ENCODE results near the gene TIMM44. TPM values are rescaled to one million over a fixed set of nuclear protein-coding genes. Genes with fewer than 3 reads are reported as not detected.

Gene TIMM44
- total and polyA plus RNA-seq, 2 of the 8 experiments (the other 6 are each of a cell fraction or from before 2014, with no cell fraction given) = 131 to 150 TPM

DNA sequence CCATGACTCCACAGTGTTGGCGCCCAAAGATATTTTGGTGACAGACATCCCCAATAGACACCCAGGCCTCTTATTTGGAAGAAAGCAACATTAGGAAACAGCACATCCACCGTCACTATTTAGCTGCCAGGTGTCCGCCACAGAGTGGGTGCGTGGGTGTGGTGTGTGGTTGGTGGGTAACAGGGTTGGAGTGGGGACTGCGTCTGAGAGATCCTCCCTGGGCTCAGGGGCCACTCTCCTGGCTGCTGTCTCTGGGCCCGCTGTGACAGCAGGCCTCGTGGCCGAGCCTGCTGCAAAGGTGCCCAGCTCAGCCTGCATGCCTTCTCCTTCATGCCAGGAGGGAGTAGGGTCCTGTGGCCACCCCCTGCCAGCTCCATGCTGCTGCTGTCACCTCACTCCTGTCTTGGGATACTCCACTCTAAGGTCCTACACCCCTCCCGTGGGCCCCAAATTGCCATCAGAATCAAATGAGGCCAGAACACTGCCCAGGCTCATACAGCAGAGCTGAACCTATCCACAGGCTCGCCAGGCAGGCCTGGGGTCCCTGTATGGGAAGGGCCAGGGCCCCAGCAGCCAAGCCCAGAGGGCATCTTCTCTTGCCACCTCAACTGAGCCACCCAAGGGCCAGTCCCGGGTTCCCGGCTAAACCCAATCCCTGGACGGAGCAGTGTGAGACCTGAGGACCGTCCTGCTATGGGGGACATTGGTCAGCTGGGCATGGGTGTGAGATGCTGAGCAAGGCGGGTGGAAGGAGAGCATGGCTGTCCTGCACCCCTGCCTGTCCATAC is 24.7 kb upstream of the TIMM44 start (continued):
- TF ChIP-seq USF2 (IDR thresholded peaks at IDR 0.05; ENCODE audit: low read length) (no peak), MAFK (IDR thresholded peaks at IDR 0.05; ENCODE audit: low read depth, low read length) (no peak), RFX5 (IDR thresholded peaks at IDR 0.05; ENCODE audit: borderline replicate concordance, low read depth, low read length) (no peak), NANOG (IDR thresholded peaks at IDR 0.05; ENCODE audit: insufficient read depth, low read depth, low read length, poor library complexity, severe bottlenecking) (no peak), CTBP2 (IDR thresholded peaks at IDR 0.05; ENCODE audit: borderline replicate concordance, insufficient read depth, insufficient read length, low read length) (no peak)
- TF ChIP-seq, protein P1, sequence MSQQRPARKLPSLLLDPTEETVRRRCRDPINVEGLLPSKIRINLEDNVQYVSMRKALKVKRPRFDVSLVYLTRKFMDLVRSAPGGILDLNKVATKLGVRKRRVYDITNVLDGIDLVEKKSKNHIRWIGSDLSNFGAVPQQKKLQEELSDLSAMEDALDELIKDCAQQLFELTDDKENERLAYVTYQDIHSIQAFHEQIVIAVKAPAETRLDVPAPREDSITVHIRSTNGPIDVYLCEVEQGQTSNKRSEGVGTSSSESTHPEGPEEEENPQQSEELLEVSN (IDR thresholded peaks at IDR 0.05) = no peak
- TF ChIP-seq, protein P2, sequence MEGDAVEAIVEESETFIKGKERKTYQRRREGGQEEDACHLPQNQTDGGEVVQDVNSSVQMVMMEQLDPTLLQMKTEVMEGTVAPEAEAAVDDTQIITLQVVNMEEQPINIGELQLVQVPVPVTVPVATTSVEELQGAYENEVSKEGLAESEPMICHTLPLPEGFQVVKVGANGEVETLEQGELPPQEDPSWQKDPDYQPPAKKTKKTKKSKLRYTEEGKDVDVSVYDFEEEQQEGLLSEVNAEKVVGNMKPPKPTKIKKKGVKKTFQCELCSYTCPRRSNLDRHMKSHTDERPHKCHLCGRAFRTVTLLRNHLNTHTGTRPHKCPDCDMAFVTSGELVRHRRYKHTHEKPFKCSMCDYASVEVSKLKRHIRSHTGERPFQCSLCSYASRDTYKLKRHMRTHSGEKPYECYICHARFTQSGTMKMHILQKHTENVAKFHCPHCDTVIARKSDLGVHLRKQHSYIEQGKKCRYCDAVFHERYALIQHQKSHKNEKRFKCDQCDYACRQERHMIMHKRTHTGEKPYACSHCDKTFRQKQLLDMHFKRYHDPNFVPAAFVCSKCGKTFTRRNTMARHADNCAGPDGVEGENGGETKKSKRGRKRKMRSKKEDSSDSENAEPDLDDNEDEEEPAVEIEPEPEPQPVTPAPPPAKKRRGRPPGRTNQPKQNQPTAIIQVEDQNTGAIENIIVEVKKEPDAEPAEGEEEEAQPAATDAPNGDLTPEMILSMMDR (IDR thresholded peaks at IDR 0.05; ENCODE audit: control extremely low read depth in 1 of 3, insufficient read depth in 1 of 3, low read depth in 1 of 3, low read length in 3 of 3) = no peak
